GM18499 (cell line): ENCODE data around the gene TRAPPC3.

Experiments
- ATAC-seq: cut with Tn5 transposase; IDR thresholded peaks from one replicate; pipeline ENCODE4 v1.9.1; 2021; ENCODE audit warnings: moderate number of reproducible peaks; ENCODE audit not compliant: insufficient read depth, unreplicated experiment

Gene TRAPPC3

GRCh38 chr1:36128905-36129206 is 20.4 kb downstream of the TRAPPC3 start:
- no peak for ATAC-seq

- no peak for ATAC-seq
Observed at GRCh38 chr1:36128126-36128904, 21.0 kb downstream of the TRAPPC3 start.

- ATAC-seq: no peak
Observed at GRCh38 chr1:36126797-36127500, 22.3 kb downstream of the TRAPPC3 start.

GRCh38 chr1:36126005-36126716 is 23.1 kb downstream of the TRAPPC3 start:
- no peak for ATAC-seq

GRCh38 chr1:36125129-36125991 is 23.9 kb downstream of the TRAPPC3 start, which contains the start of gene COL8A2:
COL8A2 (minus strand) TSS chr1:36125222; CDS start chr1:36100242, 24,980 bp downstream.
- ATAC-seq: no peak

- no peak for ATAC-seq
Observed at GRCh38 chr1:36124404-36125128, 24.7 kb downstream of the TRAPPC3 start.

GRCh38 chr1:36123356-36123755 is 25.9 kb downstream of the TRAPPC3 start:
- ATAC-seq: no peak

GRCh38 chr1:36122062-36123030 is 26.9 kb downstream of the TRAPPC3 start:
- ATAC-seq: no peak

- ATAC-seq: no peak
Observed at GRCh38 chr1:36119456-36119855, 29.8 kb downstream of the TRAPPC3 start.

- no peak for ATAC-seq
Observed at GRCh38 chr1:36118447-36119204, 30.7 kb downstream of the TRAPPC3 start.

GRCh38 chr1:36116901-36117300 is 32.4 kb downstream of the TRAPPC3 start:
- no peak for ATAC-seq

- ATAC-seq: no peak
Observed at GRCh38 chr1:36115931-36116330, 33.4 kb downstream of the TRAPPC3 start.

- no peak for ATAC-seq
Observed at GRCh38 chr1:36115200-36115669, 34.1 kb downstream of the TRAPPC3 start.

GRCh38 chr1:36114371-36114770 is 34.9 kb downstream of the TRAPPC3 start:
- no peak for ATAC-seq

GRCh38 chr1:36112823-36113222 is 36.5 kb downstream of the TRAPPC3 start:
- ATAC-seq: no peak

GRCh38 chr1:36111151-36111550 is 38.1 kb downstream of the TRAPPC3 start:
- ATAC-seq: no peak

- ATAC-seq: no peak
Observed at GRCh38 chr1:36109041-36109679, 40.1 kb downstream of the TRAPPC3 start.
